Ureter (tissue), 1 donor: ENCODE measurements around the gene AUNIP. TPM values are rescaled to one million over a fixed set of nuclear protein-coding genes. Genes with fewer than 3 reads are reported as not detected.

Source experiments
- DNase-seq: peaks from one replicate; pipeline ENCODE4 v3.0.0-alpha.2; 2020; ENCODE audit warnings: low spot score
- total RNA-seq: library from RNA; stranded (reverse); gene quantifications from one replicate; pipeline ENCODE4 v1.2.4, GENCODE V29; 2023
- donor health status: DM: yes; HTN: yes; CAD: no.

The AUNIP gene
- total RNA-seq, 1 donor from 2014 or later = 0.91 TPM

GRCh38 chr1:25809283-25809926, 49.9 kb downstream of the AUNIP start:
- DNase-seq = no peak

- DNase-seq = no peak
Measured at GRCh38 chr1:25808481-25809244, 50.6 kb downstream of the AUNIP start.

GRCh38 chr1:25807480-25808390, 51.5 kb downstream of the AUNIP start:
- DNase-seq = no peak

- no peak for DNase-seq
Measured at GRCh38 chr1:25806418-25806817, 52.8 kb downstream of the AUNIP start.

- no peak for DNase-seq
Measured at GRCh38 chr1:25805863-25806225, 53.4 kb downstream of the AUNIP start.

GRCh38 chr1:25804964-25805862, 54.0 kb downstream of the AUNIP start:
- no peak for DNase-seq

GRCh38 chr1:25804244-25804963, 54.9 kb downstream of the AUNIP start:
- no peak for DNase-seq

- DNase-seq = no peak
Measured at GRCh38 chr1:25803368-25803767, 55.9 kb downstream of the AUNIP start.

- DNase-seq = no peak
Measured at GRCh38 chr1:25802915-25803314, 56.3 kb downstream of the AUNIP start.

GRCh38 chr1:25800703-25801377, 58.4 kb downstream of the AUNIP start:
- DNase-seq = no peak

- no peak for DNase-seq
Measured at GRCh38 chr1:25799935-25800702, 59.1 kb downstream of the AUNIP start, which contains the start of gene SELENON. Gene SELENON, plus strand, starts transcription at chr1:25800193. Its CDS starts 38 bp downstream, at chr1:25800231.

- DNase-seq = no peak
Measured at GRCh38 chr1:25799352-25799934, 59.8 kb downstream of the AUNIP start.

- no peak for DNase-seq
Measured at GRCh38 chr1:25798666-25799351, 60.4 kb downstream of the AUNIP start.

GRCh38 chr1:25797939-25798338, 61.3 kb downstream of the AUNIP start:
- no peak for DNase-seq

GRCh38 chr1:25796811-25797458, 62.3 kb downstream of the AUNIP start:
- peak; percentile 88 for DNase-seq

GRCh38 chr1:25795946-25796810, 63.1 kb downstream of the AUNIP start:
- no peak for DNase-seq

GRCh38 chr1:25795211-25795610, 64.0 kb downstream of the AUNIP start:
- DNase-seq = no peak
